Mucosa of descending colon (tissue), 3 donors: ENCODE measurements around the gene PPM1K. TPM values are rescaled to one million over a fixed set of nuclear protein-coding genes. Genes with fewer than 3 reads are reported as not detected.

Experiments used
- ATAC-seq: fragments of 200-7000 bp; cut with Tn5 transposase; one replicate; pipeline ENCODE4 v1.9.1; 2020; ENCODE audit warnings: mild to moderate bottlenecking, moderate library complexity
- DNase-seq, 3 donors: peaks; one replicate each; pipeline ENCODE4 v3.0.0-alpha.2; 2020
- H3K36me3 ChIP-seq: fragments of 200-600 bp; one replicate; pipeline ENCODE4 v1.8.0; 2021; ENCODE audit warnings: low read depth, mild to moderate bottlenecking
- H3K4me1 ChIP-seq: fragments of 200-600 bp; one replicate; pipeline ENCODE4 v1.8.0; 2021; ENCODE audit warnings: low read depth, mild to moderate bottlenecking
- H3K4me3 ChIP-seq: fragments of 200-600 bp; one replicate; pipeline ENCODE4 v1.8.0; 2021; ENCODE audit warnings: mild to moderate bottlenecking
- H3K9me3 ChIP-seq: fragments of 200-600 bp; one replicate; pipeline ENCODE4 v1.8.0; 2021; ENCODE audit warnings: mild to moderate bottlenecking
- CTCF ChIP-seq: fragments of 200-600 bp; IDR thresholded peaks from one replicate; pipeline ENCODE4 v1.8.0; 2022; ENCODE audit warnings: antibody characterized with exemption, mild to moderate bottlenecking
- intact Hi-C, 2 donors: fragments of 100-400 bp; cut with DNase I in 1 of 2; cut with micrococcal nuclease in 1 of 2; formaldehyde crosslinking; loops; one replicate each; pipeline versions ENCODE4 v1.11.0 to v1.11.1; 2022; cut with DNase I, micrococcal nuclease
- total RNA-seq, 3 donors: library from RNA; stranded (reverse); fragmentation: NEBNext Ultra II Directional in 2 of 3; extraction: Animal tissue kit (Norgen Biotek cat#: 25700) in 2 of 3; gene quantifications; one replicate each; pipeline versions ENCODE4 v1.2.1 to v1.2.4, GENCODE V29; 2021 to 2023
- donor health status: DM: no; HTN: no; CAD: no; lungs with moderate emphysema.
- donor health status: DM: no; HTN: no; CAD: no.
- donor health status: DM: no; HTN: yes; CAD: no.

The PPM1K gene
- total RNA-seq, 3 donors from 2014 or later, result 7.4 to 12.8 (median 9.0) TPM

GRCh38 chr4:88240297-88240714 lies 44.1 kb downstream of the PPM1K start:
- ATAC-seq (peak; percentile 18), DNase-seq (peak in 1 of 3 donors; percentile 12)
- H3K9me3 ChIP-seq, result no peaks in the 10 kb centered on the region
- no peak overlapping the region for H3K4me3 ChIP-seq
- H3K4me1 ChIP-seq, result no peaks in the 10 kb centered on the region
- intact Hi-C loops, result no loop called here
- TF ChIP-seq CTCF, result no peak
- no peaks in the 10 kb centered on the region for H3K36me3 ChIP-seq

- H3K4me3 ChIP-seq, result no peak overlapping the region
- H3K36me3 ChIP-seq, result no peaks in the 10 kb centered on the region
- DNase-seq, result no peak
- H3K4me1 ChIP-seq, result no peaks in the 10 kb centered on the region
- no peaks in the 10 kb centered on the region for H3K9me3 ChIP-seq
- TF ChIP-seq CTCF, result no peak
- no peak for ATAC-seq
- intact Hi-C loops, result no loop called here
Measured at GRCh38 chr4:88230969-88231771, 53.2 kb downstream of the PPM1K start.

GRCh38 chr4:88230461-88230891 lies 53.9 kb downstream of the PPM1K start:
- Histone ChIP-seq H3K4me1 (no peaks in the 10 kb centered on the region), H3K4me3 (no peak overlapping the region), H3K9me3 (no peaks in the 10 kb centered on the region), H3K36me3 (no peaks in the 10 kb centered on the region)
- no peak for DNase-seq
- intact Hi-C loops, result no loop called here
- no peak for TF ChIP-seq CTCF
- ATAC-seq, result no peak

- DNase-seq (no peak), ATAC-seq (no peak)
- Histone ChIP-seq H3K4me3 (no peak overlapping the region), H3K9me3 (no peaks in the 10 kb centered on the region), H3K4me1 (no peaks in the 10 kb centered on the region), H3K36me3 (no peaks in the 10 kb centered on the region)
- intact Hi-C loops, result no loop called here
- no peak for TF ChIP-seq CTCF
Measured at GRCh38 chr4:88227734-88228133, 56.6 kb downstream of the PPM1K start.

GRCh38 chr4:88226143-88226542 lies 58.2 kb downstream of the PPM1K start:
- Histone ChIP-seq H3K36me3 (no peaks in the 10 kb centered on the region), H3K4me1 (no peaks in the 10 kb centered on the region), H3K4me3 (no peak overlapping the region), H3K9me3 (no peaks in the 10 kb centered on the region)
- intact Hi-C loops, result no loop called here
- no peak for DNase-seq
- no peak for ATAC-seq
- no peak for TF ChIP-seq CTCF
